ENCODE measurements around the gene HGF.

The HGF gene

GRCh38 chr7:81676813-81677212, 93.0 kb downstream of the HGF start:
- TF ChIP-seq GLIS3 (CRISPR knock-in tag; IDR thresholded peaks at IDR 0.05) = no peak
- TF ChIP-seq CREB5 (CRISPR knock-in tag; IDR thresholded peaks at IDR 0.05; ENCODE audit: low read depth) = no peak
- TF ChIP-seq ZNF565 (CRISPR knock-in tag; conservative IDR thresholded peaks at IDR 0.05; ENCODE audit: low read depth) = no peak
- no peak for TF ChIP-seq ZC3H10 (CRISPR knock-in tag; IDR thresholded peaks at IDR 0.05)
- TF ChIP-seq PATZ1 (CRISPR knock-in tag; IDR thresholded peaks at IDR 0.05; ENCODE audit: borderline replicate concordance) = no peak
- TF ChIP-seq PPARA (CRISPR knock-in tag; IDR thresholded peaks at IDR 0.05; ENCODE audit: borderline replicate concordance) = no peak
- no peak for TF ChIP-seq TCF4 (CRISPR knock-in tag; IDR thresholded peaks at IDR 0.05; ENCODE audit: borderline replicate concordance)
- no peak for TF ChIP-seq ZNF70 (CRISPR knock-in tag; IDR thresholded peaks at IDR 0.05)
- TF ChIP-seq ESRRG (CRISPR knock-in tag; IDR thresholded peaks at IDR 0.05) = no peak
- TF ChIP-seq RARB (CRISPR knock-in tag; IDR thresholded peaks at IDR 0.05) = no peak
- no peak for TF ChIP-seq BACH2 (CRISPR knock-in tag; IDR thresholded peaks at IDR 0.05; ENCODE audit: borderline replicate concordance)
- no peak for TF ChIP-seq ZFP3 (CRISPR knock-in tag; IDR thresholded peaks at IDR 0.05)
- TF ChIP-seq ZFP30 (CRISPR knock-in tag; IDR thresholded peaks at IDR 0.05) = no peak
- TF ChIP-seq ARNTL (CRISPR knock-in tag; IDR thresholded peaks at IDR 0.05; ENCODE audit: borderline replicate concordance, low read depth) = no peak
- TF ChIP-seq CSRNP3 (CRISPR knock-in tag; IDR thresholded peaks at IDR 0.05) = no peak
- no peak for TF ChIP-seq ISL1 (CRISPR knock-in tag; IDR thresholded peaks at IDR 0.05)
- no peak for TF ChIP-seq POU6F1 (CRISPR knock-in tag; IDR thresholded peaks at IDR 0.05; ENCODE audit: borderline replicate concordance, low read depth)
- ATAC-seq = peak; percentile 54; the same call in 2 of the 3 replicates

GRCh38 chr7:81676105-81676811, 93.6 kb downstream of the HGF start:
- no peak for TF ChIP-seq TCF4 (CRISPR knock-in tag; IDR thresholded peaks at IDR 0.05; ENCODE audit: borderline replicate concordance)
- TF ChIP-seq ZC3H10 (CRISPR knock-in tag; IDR thresholded peaks at IDR 0.05) = no peak
- TF ChIP-seq CREB5 (CRISPR knock-in tag; IDR thresholded peaks at IDR 0.05; ENCODE audit: low read depth) = no peak
- no peak for TF ChIP-seq CSRNP3 (CRISPR knock-in tag; IDR thresholded peaks at IDR 0.05)
- no peak for TF ChIP-seq ZNF70 (CRISPR knock-in tag; IDR thresholded peaks at IDR 0.05)
- no peak for TF ChIP-seq BACH2 (CRISPR knock-in tag; IDR thresholded peaks at IDR 0.05; ENCODE audit: borderline replicate concordance)
- TF ChIP-seq POU6F1 (CRISPR knock-in tag; IDR thresholded peaks at IDR 0.05; ENCODE audit: borderline replicate concordance, low read depth) = no peak
- TF ChIP-seq PPARA (CRISPR knock-in tag; IDR thresholded peaks at IDR 0.05; ENCODE audit: borderline replicate concordance) = no peak
- TF ChIP-seq ARNTL (CRISPR knock-in tag; IDR thresholded peaks at IDR 0.05; ENCODE audit: borderline replicate concordance, low read depth) = no peak
- TF ChIP-seq ZFP3 (CRISPR knock-in tag; IDR thresholded peaks at IDR 0.05) = no peak
- no peak for TF ChIP-seq TOX (CRISPR knock-in tag; IDR thresholded peaks at IDR 0.05; ENCODE audit: borderline replicate concordance)
- no peak for TF ChIP-seq SNAI2 (CRISPR knock-in tag; IDR thresholded peaks at IDR 0.05)
- no peak for TF ChIP-seq TSHZ2 (CRISPR knock-in tag; IDR thresholded peaks at IDR 0.05)
- ATAC-seq = no peak

Measured in SK-N-SH treated with all-trans-retinoic acid at 6 μM for 48 hours (cell line).